LNCAP (cell line): ENCODE results near the gene ELP2.

Experiments used
- TF ChIP-seq, protein P1 (sequence below): fragments of 450-650 bp; IDR thresholded peaks from 2 replicates; pipeline ENCODE4 v1.5.1; 2017; ENCODE audit warnings: mild to moderate bottlenecking

The ELP2 gene

DNA sequence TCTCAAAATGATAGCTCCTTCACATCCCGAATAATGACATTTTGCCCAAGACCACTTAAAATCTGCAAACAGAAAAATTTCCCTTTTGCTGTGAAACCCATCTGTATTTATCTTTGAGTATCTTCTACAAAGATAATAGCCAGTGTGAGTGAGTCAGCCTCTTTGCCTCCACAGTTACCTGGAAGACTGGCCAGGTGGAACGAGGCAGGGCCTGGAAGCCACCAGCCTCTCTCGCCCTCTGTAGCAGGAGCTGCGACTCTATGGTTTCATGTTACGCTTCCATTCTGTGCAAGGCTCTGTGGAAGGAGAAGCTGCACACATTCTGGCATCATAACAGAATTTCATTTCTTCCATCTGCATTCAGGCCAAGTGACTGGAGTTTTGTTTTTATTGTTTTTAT, 9.5 kb downstream of the ELP2 start:
- TF ChIP-seq, protein P1, sequence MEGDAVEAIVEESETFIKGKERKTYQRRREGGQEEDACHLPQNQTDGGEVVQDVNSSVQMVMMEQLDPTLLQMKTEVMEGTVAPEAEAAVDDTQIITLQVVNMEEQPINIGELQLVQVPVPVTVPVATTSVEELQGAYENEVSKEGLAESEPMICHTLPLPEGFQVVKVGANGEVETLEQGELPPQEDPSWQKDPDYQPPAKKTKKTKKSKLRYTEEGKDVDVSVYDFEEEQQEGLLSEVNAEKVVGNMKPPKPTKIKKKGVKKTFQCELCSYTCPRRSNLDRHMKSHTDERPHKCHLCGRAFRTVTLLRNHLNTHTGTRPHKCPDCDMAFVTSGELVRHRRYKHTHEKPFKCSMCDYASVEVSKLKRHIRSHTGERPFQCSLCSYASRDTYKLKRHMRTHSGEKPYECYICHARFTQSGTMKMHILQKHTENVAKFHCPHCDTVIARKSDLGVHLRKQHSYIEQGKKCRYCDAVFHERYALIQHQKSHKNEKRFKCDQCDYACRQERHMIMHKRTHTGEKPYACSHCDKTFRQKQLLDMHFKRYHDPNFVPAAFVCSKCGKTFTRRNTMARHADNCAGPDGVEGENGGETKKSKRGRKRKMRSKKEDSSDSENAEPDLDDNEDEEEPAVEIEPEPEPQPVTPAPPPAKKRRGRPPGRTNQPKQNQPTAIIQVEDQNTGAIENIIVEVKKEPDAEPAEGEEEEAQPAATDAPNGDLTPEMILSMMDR = no peak

GRCh38 chr18:36141576-36141975, 11.9 kb downstream of the ELP2 start:
- TF ChIP-seq, protein P1 = no peak

DNA sequence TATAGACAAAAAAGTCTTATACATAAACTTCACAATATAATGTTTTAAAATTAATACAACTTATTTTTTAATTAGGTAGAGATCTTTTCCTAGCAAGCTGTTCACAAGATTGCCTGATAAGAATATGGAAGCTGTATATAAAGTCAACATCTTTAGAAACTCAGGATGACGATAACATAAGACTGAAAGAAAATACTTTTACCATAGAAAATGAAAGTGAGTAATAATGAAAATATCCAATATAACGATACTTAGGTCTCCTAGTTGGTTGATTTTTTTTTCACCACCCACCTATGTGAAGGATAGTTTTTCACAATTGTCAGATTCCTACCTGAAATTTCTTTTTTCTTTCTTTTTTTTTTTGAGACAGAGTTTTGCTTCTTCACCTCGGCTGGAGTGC, 13.1 kb downstream of the ELP2 start:
- TF ChIP-seq, protein P1 = no peak

DNA sequence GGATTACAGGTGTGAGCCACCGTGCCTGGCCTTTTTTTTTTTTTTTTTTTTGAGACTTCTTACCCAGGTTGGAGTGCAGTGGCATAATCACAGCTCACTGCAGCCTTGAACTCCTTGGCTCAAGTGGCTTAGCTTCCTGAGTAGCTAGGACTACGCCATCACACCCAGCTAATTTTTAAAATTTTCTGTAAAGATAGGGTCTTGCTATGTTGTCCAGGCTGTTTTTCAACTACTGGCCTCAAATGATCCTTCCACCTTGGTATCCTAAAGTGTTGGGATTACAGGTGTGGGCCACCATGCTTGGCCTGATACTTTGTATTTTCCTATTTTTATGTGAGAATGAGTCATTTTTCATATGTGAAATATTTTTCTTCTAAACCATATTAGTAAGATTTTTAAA, 13.7 kb downstream of the ELP2 start:
- TF ChIP-seq, protein P1 = no peak

GRCh38 chr18:36149514-36150289, 20.0 kb downstream of the ELP2 start:
- TF ChIP-seq, protein P1 = no peak

- TF ChIP-seq, protein P1 = no peak
Measured at GRCh38 chr18:36152781-36153180, 23.1 kb downstream of the ELP2 start.

DNA sequence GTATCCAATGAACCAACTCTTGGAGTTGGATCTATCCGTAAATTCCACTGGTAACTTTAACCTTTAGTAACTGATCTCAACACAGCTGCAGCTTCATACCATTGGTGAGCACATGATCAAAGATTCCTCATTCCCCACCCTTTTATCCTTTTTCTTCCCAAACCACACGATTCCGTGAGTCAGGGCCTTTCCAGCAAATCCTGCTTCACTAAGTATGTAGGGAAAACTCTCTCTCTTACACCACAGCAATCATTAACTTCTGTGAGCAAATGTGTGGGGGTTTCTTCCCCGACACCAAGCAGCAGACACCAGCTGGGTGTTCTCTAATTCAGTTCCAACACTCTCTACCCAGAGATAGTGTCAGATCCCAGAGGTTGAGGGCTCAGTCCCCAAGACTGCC, 23.5 kb downstream of the ELP2 start:
- TF ChIP-seq, protein P1 = no peak

DNA sequence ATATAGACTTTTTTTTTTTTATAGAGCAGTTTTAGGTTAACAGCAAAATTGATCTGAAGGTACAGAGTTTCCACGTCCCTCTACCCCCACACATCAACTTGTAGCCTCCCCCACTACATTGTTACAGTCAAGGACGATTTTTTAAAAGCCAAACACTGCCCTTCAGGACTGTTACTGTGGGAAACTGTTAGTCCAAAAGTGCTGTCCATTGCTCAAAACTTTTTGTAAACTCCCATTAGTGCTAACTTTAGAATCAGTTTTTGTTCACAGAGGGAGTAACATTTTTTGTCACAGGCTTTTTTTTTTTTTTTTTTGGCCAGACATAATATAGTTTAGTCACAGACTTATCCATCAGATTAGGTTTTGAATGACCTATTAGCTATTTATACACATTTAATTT, 24.1 kb downstream of the ELP2 start:
- TF ChIP-seq, protein P1 = no peak
